Measurements from ENCODE around the gene CUEDC1.

DNA sequence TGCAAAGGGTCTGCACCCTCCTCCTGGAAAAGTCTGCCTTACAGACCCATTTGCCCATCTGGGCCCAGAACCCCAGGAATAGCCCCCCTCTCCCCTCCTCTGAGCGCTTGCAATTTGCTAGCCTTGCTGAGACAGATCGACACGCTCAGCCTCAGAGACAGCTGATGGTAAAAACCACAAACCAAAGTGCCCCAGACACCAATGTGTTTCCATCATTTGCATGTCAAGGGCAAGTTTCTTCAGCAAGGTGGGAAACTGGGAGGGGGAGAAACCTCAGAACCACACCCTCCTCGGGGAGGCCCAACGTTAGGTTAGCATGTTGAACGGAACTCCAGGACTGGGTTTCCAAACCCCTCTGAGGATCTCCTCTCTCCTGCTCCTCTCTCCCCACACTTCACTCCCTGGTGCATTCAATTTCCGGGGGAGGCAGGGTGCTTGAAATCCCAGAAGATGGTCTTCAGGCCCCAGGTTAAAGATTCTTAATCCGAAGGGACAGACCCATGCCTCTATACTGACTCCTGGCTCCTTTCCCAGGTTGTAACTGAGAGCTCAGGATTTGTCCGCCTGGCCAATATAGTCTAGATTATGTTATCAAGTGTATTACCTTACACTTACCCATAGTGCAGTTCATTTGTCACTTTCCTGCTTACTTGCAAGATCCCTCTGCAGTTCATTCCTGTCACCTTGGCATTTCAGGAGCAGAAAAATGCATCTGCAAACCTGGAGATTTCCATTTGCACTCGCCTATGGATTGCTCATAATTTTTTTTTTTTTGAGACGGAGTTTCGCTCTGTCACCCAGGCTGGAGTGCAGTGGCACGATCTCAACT lies 1.3 kb upstream of the CUEDC1 start:
- no peak for TF ChIP-seq EZH2 (IDR thresholded peaks at IDR 0.05; ENCODE audit: borderline replicate concordance, low read depth, low read length, poor library complexity, severe bottlenecking)
- TF ChIP-seq, protein P1, sequence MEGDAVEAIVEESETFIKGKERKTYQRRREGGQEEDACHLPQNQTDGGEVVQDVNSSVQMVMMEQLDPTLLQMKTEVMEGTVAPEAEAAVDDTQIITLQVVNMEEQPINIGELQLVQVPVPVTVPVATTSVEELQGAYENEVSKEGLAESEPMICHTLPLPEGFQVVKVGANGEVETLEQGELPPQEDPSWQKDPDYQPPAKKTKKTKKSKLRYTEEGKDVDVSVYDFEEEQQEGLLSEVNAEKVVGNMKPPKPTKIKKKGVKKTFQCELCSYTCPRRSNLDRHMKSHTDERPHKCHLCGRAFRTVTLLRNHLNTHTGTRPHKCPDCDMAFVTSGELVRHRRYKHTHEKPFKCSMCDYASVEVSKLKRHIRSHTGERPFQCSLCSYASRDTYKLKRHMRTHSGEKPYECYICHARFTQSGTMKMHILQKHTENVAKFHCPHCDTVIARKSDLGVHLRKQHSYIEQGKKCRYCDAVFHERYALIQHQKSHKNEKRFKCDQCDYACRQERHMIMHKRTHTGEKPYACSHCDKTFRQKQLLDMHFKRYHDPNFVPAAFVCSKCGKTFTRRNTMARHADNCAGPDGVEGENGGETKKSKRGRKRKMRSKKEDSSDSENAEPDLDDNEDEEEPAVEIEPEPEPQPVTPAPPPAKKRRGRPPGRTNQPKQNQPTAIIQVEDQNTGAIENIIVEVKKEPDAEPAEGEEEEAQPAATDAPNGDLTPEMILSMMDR (conservative IDR thresholded peaks at IDR 0.05; ENCODE audit: low read depth, low read length), result no peak
